ENCODE data around the gene FAM50A.

- TF ChIP-seq CTCF (IDR thresholded peaks at IDR 0.05; ENCODE audit: low read depth, low read length) = no peak
- no peak for TF ChIP-seq MAX (IDR thresholded peaks at IDR 0.05; ENCODE audit: low read depth, low read length)
- no peak for TF ChIP-seq POLR2A (IDR thresholded peaks at IDR 0.05; ENCODE audit: extremely low read depth, insufficient read length)
These were observed 1.8 kb downstream of the FAM50A start for GRCh38 chrX:154445776-154446175.
